Measurements from ENCODE around the gene CFTR.

- TF ChIP-seq POLR2A (IDR thresholded peaks at IDR 0.05): no peak
- TF ChIP-seq, protein P1, sequence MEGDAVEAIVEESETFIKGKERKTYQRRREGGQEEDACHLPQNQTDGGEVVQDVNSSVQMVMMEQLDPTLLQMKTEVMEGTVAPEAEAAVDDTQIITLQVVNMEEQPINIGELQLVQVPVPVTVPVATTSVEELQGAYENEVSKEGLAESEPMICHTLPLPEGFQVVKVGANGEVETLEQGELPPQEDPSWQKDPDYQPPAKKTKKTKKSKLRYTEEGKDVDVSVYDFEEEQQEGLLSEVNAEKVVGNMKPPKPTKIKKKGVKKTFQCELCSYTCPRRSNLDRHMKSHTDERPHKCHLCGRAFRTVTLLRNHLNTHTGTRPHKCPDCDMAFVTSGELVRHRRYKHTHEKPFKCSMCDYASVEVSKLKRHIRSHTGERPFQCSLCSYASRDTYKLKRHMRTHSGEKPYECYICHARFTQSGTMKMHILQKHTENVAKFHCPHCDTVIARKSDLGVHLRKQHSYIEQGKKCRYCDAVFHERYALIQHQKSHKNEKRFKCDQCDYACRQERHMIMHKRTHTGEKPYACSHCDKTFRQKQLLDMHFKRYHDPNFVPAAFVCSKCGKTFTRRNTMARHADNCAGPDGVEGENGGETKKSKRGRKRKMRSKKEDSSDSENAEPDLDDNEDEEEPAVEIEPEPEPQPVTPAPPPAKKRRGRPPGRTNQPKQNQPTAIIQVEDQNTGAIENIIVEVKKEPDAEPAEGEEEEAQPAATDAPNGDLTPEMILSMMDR (IDR thresholded peaks at IDR 0.05): no peak
Observed at GRCh38 chr7:117666689-117667088, 186.9 kb downstream of the CFTR start.
